Prostate gland (tissue), 2 donors: ENCODE measurements around the gene TMC1.

Experiments used
- POLR2AphosphoS5 ChIP-seq: sonication (generic); formaldehyde crosslinking; IDR thresholded peaks from one replicate; pipeline ENCODE4 v1.6.1; 2017; ENCODE audit warnings: antibody characterized with exemption
- TF ChIP-seq, protein P1 (sequence below), 4 experiments: fragments of 200-600 bp in 2 of 4; fragments of 450-650 bp in 2 of 4; sonication (generic) in 2 of 4; IDR thresholded peaks; 1 replicate in 3 of 4; 2 replicates in 1 of 4; pipeline ENCODE4 v1.5.1; 2016 to 2019; ENCODE audit warnings: antibody characterized with exemption in 4 of 4, mild to moderate bottlenecking in 2 of 4, moderate library complexity in 2 of 4

DNA sequence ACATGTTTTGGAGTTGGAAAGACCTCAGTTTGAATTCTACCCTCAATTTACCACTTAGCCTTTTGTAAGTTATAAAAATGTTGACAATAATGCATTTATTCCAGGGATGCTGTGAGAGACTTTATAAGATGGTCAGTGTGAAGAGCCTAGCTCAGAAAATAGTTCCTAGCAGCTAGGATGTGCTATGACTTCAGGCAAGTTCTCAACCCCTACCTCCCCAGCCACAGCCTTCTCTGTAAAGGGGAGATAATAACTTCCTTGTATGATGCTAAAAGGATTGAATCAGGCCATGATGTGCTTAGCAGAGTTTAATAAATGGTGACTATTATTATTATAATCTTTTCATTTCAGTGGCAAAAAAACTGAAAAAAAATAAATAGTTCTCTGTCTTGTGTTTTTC lies 353.8 kb downstream of the TMC1 start:
- TF ChIP-seq, protein P1, sequence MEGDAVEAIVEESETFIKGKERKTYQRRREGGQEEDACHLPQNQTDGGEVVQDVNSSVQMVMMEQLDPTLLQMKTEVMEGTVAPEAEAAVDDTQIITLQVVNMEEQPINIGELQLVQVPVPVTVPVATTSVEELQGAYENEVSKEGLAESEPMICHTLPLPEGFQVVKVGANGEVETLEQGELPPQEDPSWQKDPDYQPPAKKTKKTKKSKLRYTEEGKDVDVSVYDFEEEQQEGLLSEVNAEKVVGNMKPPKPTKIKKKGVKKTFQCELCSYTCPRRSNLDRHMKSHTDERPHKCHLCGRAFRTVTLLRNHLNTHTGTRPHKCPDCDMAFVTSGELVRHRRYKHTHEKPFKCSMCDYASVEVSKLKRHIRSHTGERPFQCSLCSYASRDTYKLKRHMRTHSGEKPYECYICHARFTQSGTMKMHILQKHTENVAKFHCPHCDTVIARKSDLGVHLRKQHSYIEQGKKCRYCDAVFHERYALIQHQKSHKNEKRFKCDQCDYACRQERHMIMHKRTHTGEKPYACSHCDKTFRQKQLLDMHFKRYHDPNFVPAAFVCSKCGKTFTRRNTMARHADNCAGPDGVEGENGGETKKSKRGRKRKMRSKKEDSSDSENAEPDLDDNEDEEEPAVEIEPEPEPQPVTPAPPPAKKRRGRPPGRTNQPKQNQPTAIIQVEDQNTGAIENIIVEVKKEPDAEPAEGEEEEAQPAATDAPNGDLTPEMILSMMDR (IDR thresholded peaks at IDR 0.05), result no peak
- TF ChIP-seq POLR2AphosphoS5, result no peak
